Upper lobe of right lung (tissue), 1 donor: ENCODE results near the gene FOXJ3. TPM values are rescaled to one million over a fixed set of nuclear protein-coding genes. Genes with fewer than 3 reads are reported as not detected.

ENCODE experiments used
- ATAC-seq: fragments of 200-7000 bp; cut with Tn5 transposase; one replicate; pipeline ENCODE4 v1.9.1; 2020; ENCODE audit warnings: mild to moderate bottlenecking, moderate library complexity
- DNase-seq: peaks from one replicate; pipeline ENCODE4 v3.0.0-alpha.2; 2020
- H3K27ac ChIP-seq: fragments of 200-600 bp; one replicate; pipeline ENCODE4 v1.8.0; 2022
- H3K27me3 ChIP-seq: fragments of 200-600 bp; one replicate; pipeline ENCODE4 v1.8.0; 2022; ENCODE audit warnings: mild to moderate bottlenecking
- H3K36me3 ChIP-seq: fragments of 200-600 bp; one replicate; pipeline ENCODE4 v1.8.0; 2022
- H3K4me1 ChIP-seq: fragments of 200-600 bp; one replicate; pipeline ENCODE4 v1.8.0; 2022
- H3K4me3 ChIP-seq: fragments of 200-600 bp; one replicate; pipeline ENCODE4 v1.8.0; 2022; ENCODE audit warnings: mild to moderate bottlenecking
- H3K9me3 ChIP-seq: fragments of 200-600 bp; one replicate; pipeline ENCODE4 v1.8.0; 2022
- intact Hi-C: fragments of 100-400 bp; cut with DNase I; formaldehyde crosslinking; loops from one replicate; pipeline ENCODE4 v1.11.0; 2022
- total RNA-seq: library from RNA; stranded (reverse); fragmentation: NEBNext Ultra II Directional; extraction: Animal tissue kit (Norgen Biotek cat#: 25700); gene quantifications from one replicate; pipeline ENCODE4 v1.2.1, GENCODE V29; 2021
- TF ChIP-seq, protein P1 (sequence below): fragments of 200-600 bp; IDR thresholded peaks from one replicate; pipeline ENCODE4 v1.8.0; 2022; ENCODE audit warnings: antibody characterized with exemption
- donor health status: DM: no; HTN: yes; CAD: no; lungs with severe emphysema.

The FOXJ3 gene
- total RNA-seq, 1 donor from 2014 or later = 47.0 TPM

GRCh38 chr1:42146626-42147320 is 188.3 kb downstream of the FOXJ3 start:
- intact Hi-C loops = no loop called here
- H3K27ac ChIP-seq = no peak overlapping the region
- H3K4me1 ChIP-seq = peaks cover 3% of the 10 kb centered on the region
- H3K36me3 ChIP-seq = no peaks in the 10 kb centered on the region
- TF ChIP-seq, protein P1, sequence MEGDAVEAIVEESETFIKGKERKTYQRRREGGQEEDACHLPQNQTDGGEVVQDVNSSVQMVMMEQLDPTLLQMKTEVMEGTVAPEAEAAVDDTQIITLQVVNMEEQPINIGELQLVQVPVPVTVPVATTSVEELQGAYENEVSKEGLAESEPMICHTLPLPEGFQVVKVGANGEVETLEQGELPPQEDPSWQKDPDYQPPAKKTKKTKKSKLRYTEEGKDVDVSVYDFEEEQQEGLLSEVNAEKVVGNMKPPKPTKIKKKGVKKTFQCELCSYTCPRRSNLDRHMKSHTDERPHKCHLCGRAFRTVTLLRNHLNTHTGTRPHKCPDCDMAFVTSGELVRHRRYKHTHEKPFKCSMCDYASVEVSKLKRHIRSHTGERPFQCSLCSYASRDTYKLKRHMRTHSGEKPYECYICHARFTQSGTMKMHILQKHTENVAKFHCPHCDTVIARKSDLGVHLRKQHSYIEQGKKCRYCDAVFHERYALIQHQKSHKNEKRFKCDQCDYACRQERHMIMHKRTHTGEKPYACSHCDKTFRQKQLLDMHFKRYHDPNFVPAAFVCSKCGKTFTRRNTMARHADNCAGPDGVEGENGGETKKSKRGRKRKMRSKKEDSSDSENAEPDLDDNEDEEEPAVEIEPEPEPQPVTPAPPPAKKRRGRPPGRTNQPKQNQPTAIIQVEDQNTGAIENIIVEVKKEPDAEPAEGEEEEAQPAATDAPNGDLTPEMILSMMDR = peak; percentile 76
- peak; percentile 86 for DNase-seq
- no peak overlapping the region for H3K4me3 ChIP-seq
- peak; percentile 92 for ATAC-seq
- no peaks in the 10 kb centered on the region for H3K9me3 ChIP-seq
- peaks cover 6% of the 10 kb centered on the region for H3K27me3 ChIP-seq

- Histone ChIP-seq H3K9me3 (no peaks in the 10 kb centered on the region), H3K36me3 (no peaks in the 10 kb centered on the region), H3K27ac (no peak overlapping the region), H3K27me3 (peaks cover 6% of the 10 kb centered on the region), H3K4me3 (no peak overlapping the region), H3K4me1 (peaks cover 3% of the 10 kb centered on the region)
- peak; percentile 54 for DNase-seq
- TF ChIP-seq, protein P1 = no peak
- no peak for ATAC-seq
- intact Hi-C loops = no loop called here
Measured at GRCh38 chr1:42145764-42146625, 189.0 kb downstream of the FOXJ3 start.

- no peak for ATAC-seq
- H3K36me3 ChIP-seq = no peaks in the 10 kb centered on the region
- no peak for DNase-seq
- intact Hi-C loops = no loop called here
- H3K27ac ChIP-seq = no peak overlapping the region
- no peak overlapping the region for H3K4me3 ChIP-seq
- TF ChIP-seq, protein P1 = no peak
- H3K4me1 ChIP-seq = peaks cover 3% of the 10 kb centered on the region
- H3K9me3 ChIP-seq = no peaks in the 10 kb centered on the region
- H3K27me3 ChIP-seq = peaks cover 9% of the 10 kb centered on the region
Measured at GRCh38 chr1:42145389-42145716, 189.7 kb downstream of the FOXJ3 start.

DNA sequence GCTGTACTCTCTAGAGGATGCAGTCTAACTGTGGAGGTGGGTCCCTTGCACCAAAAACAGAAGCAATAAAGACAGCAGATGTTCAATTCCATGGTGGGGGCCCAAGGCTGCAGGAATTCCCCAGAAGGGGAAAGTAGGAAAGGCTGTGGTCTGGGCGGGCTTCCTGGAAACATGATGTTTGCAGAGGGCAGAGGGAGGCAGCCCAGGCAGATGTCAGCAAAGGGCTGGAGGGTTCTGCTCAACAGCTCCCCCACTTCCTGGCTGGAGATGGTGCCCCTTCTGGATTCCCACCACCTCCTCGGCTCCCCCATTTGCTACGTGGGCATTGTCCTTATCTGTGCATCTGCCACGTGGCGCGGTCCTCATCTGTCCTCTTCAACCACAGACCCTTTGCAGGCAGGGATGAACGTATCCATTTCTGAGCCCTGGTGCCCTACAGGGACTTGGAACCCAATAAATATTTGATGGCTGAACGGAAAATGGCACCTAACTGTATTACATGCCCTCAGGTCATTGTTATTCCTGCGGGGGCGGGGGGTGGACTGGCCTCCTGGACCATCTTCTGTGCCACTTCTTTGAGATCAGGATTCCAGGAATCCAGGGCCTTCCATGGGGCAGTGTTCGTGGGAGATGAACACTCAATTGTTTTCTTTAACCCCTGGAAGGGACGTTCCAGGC is 190.2 kb downstream of the FOXJ3 start:
- H3K27me3 ChIP-seq = peaks cover 13% of the 10 kb centered on the region
- intact Hi-C loops = no loop called here
- H3K4me3 ChIP-seq = no peak overlapping the region
- TF ChIP-seq, protein P1 = no peak
- no peak for ATAC-seq
- no peaks in the 10 kb centered on the region for H3K9me3 ChIP-seq
- DNase-seq = peak; percentile 42
- H3K27ac ChIP-seq = no peak overlapping the region
- H3K4me1 ChIP-seq = peaks cover 3% of the 10 kb centered on the region
- H3K36me3 ChIP-seq = no peaks in the 10 kb centered on the region

DNA sequence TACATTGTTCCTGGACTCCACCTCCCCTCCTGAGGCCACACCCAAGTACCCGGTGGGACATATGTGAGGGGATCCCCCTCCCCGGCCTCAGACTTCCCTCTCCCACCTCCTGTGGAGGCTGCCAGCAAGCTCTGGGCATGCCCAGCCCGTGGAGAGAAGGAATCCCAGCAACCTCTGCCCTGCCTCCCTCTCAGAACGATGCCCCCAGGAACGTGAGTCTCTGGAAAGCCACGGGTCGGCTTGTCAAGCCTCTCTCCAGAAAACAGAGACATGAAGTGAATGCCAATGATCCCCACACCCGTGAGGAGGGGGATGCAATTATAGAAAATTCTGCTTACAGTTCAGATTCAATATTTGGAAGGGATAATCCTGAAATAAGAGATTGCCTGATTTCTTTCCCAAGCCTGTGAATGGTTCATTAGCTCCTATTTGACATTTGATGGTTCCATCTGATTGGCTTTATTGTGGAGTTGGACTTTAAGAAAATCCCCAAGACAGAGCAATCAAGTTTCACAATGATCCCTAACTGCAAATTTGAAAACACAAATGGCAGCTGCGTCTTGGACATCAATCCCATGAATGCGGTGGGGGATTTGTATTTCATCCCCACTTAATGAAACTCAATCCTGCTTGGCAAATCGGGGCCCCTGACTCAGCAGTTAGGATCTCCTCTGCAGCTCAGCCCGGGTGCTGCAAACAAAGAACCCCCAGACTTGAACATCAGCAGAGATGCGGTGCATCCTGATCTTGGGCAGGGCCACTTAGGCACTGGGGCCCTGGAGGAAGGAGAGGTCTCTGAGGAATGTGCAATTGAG is 190.9 kb downstream of the FOXJ3 start:
- H3K36me3 ChIP-seq = no peaks in the 10 kb centered on the region
- DNase-seq (no peak), ATAC-seq (no peak)
- no peak overlapping the region for H3K27ac ChIP-seq
- no peaks in the 10 kb centered on the region for H3K9me3 ChIP-seq
- intact Hi-C loops = no loop called here
- peaks cover 13% of the 10 kb centered on the region for H3K27me3 ChIP-seq
- H3K4me3 ChIP-seq = no peak overlapping the region
- TF ChIP-seq, protein P1 = no peak
- peaks cover 3% of the 10 kb centered on the region for H3K4me1 ChIP-seq
